HCT116 (cell line): Measurements from ENCODE around the gene ASB1. TPM values are rescaled to one million over a fixed set of nuclear protein-coding genes. Genes with fewer than 3 reads are reported as not detected.

Source experiments
- ATAC-seq: fragments of 200-7000 bp; cut with Tn5 transposase; 2 replicates; pipeline ENCODE4 v1.9.1; 2020; ENCODE audit warnings: mild to moderate bottlenecking, moderate library complexity
- BruUV-seq: library from RNA; stranded (reverse); fragments of 400-500 nt; replicated peaks from 2 replicates; lab custom pipeline; 2021; lab: Mats Ljungman, UMichigan
- CTCF ChIA-PET: fragments of 300-600 bp; sonication (Branson Sonifier 250); formaldehyde crosslinking; loops from one replicate; lab custom pipeline; 2021; ENCODE audit warnings: antibody characterized with exemption; lab: Charles Lee
- POLR2A ChIA-PET: fragments of 300-600, 350-600 bp; sonication (Branson Sonifier 250); formaldehyde crosslinking; loops from one replicate; lab custom pipeline; 2021; ENCODE audit warnings: antibody characterized with exemption; lab: Charles Lee
- RAD21 ChIA-PET, 2 experiments: fragments of 300-600 bp; sonication (Branson Sonifier 250); formaldehyde crosslinking; loops; one replicate each; lab custom pipeline; 2023; ENCODE audit warnings: low total read pairs in 2 of 2; ENCODE audit not compliant: uncharacterized antibody in 2 of 2, unreplicated experiment in 2 of 2, low non-redundant PET in 1 of 2; lab: Charles Lee
- DNase-seq: peaks from one replicate; pipeline ENCODE4 v3.0.0-alpha.2; 2010; ENCODE audit warnings: low read depth, low spot score
- H2AFZ ChIP-seq: fragments of 200-600 bp; shearing (Covaris generic), sonication (generic); 2 replicates; pipeline ENCODE4 v1.6.1; 2017; ENCODE audit warnings: low read depth, mixed run types, mixed read lengths, antibody characterized with exemption, low read length; ENCODE audit not compliant: poor library complexity, severe bottlenecking
- H3K27ac ChIP-seq: 2 replicates; pipeline ENCODE4 v1.5.1; 2012; ENCODE audit warnings: low read depth, low read length
- H3K27me3 ChIP-seq: fragments of 200-600 bp; sonication (generic); 2 replicates; pipeline ENCODE4 v1.6.1; 2016; ENCODE audit warnings: mixed run types, low read length, mixed read lengths; ENCODE audit not compliant: insufficient read depth
- H3K36me3 ChIP-seq, 2 experiments: fragments of 200-500 bp in 1 of 2; fragments of 200-600 bp in 1 of 2; sonication (Bioruptor generic) in 1 of 2; sonication (generic) in 1 of 2; 2 replicates each; pipeline versions ENCODE4 v1.5.1 to v1.6.1; 2014 to 2016; ENCODE audit warnings: low read length in 2 of 2, inconsistent platforms in 1 of 2, mixed read lengths in 1 of 2, mixed run types in 1 of 2; ENCODE audit not compliant: insufficient read depth in 2 of 2, control insufficient read depth in 1 of 2
- H3K4me1 ChIP-seq, 2 experiments: fragments of 200-600 bp in 1 of 2; sonication (generic) in 1 of 2; 2 replicates each; pipeline versions ENCODE4 v1.5.1 to v1.6.1; 2012 to 2017; ENCODE audit warnings: low read length in 2 of 2, inconsistent platforms in 1 of 2, mild to moderate bottlenecking in 1 of 2, mixed read lengths in 1 of 2, mixed run types in 1 of 2, moderate library complexity in 1 of 2; ENCODE audit not compliant: insufficient read depth in 2 of 2, control insufficient read depth in 1 of 2
- H3K4me2 ChIP-seq: fragments of 200-600 bp; sonication (generic); 2 replicates; pipeline ENCODE4 v1.6.1; 2017; ENCODE audit warnings: mixed run types, low read length, mixed read lengths
- H3K4me3 ChIP-seq, 2 experiments: fragments of 200-600 bp in 1 of 2; sonication (generic) in 1 of 2; replicated peaks in 1 of 2; 2 replicates each; pipeline ENCODE4 v1.5.1; 2011 to 2016; ENCODE audit warnings: low read length in 2 of 2, control low read depth in 1 of 2, low read depth in 1 of 2, mild to moderate bottlenecking in 1 of 2, mixed read lengths in 1 of 2, mixed run types in 1 of 2
- H3K79me2 ChIP-seq: fragments of 200-600 bp; sonication (generic); 2 replicates; pipeline ENCODE4 v1.6.1; 2017; ENCODE audit warnings: mild to moderate bottlenecking, mixed run types, low read length, moderate library complexity, mixed read lengths; ENCODE audit not compliant: insufficient read depth
- H3K9ac ChIP-seq: fragments of 200-600 bp; sonication (generic); 2 replicates; pipeline ENCODE4 v1.6.1; 2016; ENCODE audit warnings: low read length, mixed read lengths
- H3K9me2 ChIP-seq: fragments of 200-600 bp; sonication (generic), shearing (Covaris generic); 2 replicates; pipeline ENCODE4 v1.6.1; 2017; ENCODE audit warnings: mixed run types, mild to moderate bottlenecking, moderate library complexity; ENCODE audit not compliant: insufficient read depth
- H3K9me3 ChIP-seq, 2 experiments: fragments of 200-500 bp in 1 of 2; fragments of 200-600 bp in 1 of 2; sonication (Bioruptor generic) in 1 of 2; sonication (generic) in 1 of 2; 2 replicates each; pipeline ENCODE4 v1.6.1; 2014 to 2017; ENCODE audit warnings: low read length in 2 of 2, mixed read lengths in 2 of 2, inconsistent platforms in 1 of 2, low read depth in 1 of 2, mild to moderate bottlenecking in 1 of 2, mixed run types in 1 of 2, moderate library complexity in 1 of 2; ENCODE audit not compliant: control insufficient read depth in 1 of 2, insufficient read depth in 1 of 2
- H4K20me1 ChIP-seq: fragments of 200-600 bp; sonication (generic), shearing (Covaris generic); 2 replicates; pipeline ENCODE4 v1.6.1; 2017; ENCODE audit warnings: mixed run types, mild to moderate bottlenecking, moderate library complexity; ENCODE audit not compliant: insufficient read depth
- CBX3 ChIP-seq: IDR thresholded peaks from 2 replicates; pipeline ENCODE4 v1.6.1; 2012; ENCODE audit warnings: low read depth
- CEBPB ChIP-seq: IDR thresholded peaks from 2 replicates; pipeline ENCODE4 v1.6.1; 2012; ENCODE audit warnings: low read depth
- EGR1 ChIP-seq: IDR thresholded peaks from 2 replicates; pipeline ENCODE4 v1.6.1; 2012; ENCODE audit warnings: low read depth
- ELF1 ChIP-seq: IDR thresholded peaks from 2 replicates; pipeline ENCODE4 v1.6.1; 2012; ENCODE audit warnings: low read depth, borderline replicate concordance
- EZH2phosphoT487 ChIP-seq: fragments of 200-600 bp; IDR thresholded peaks from 2 replicates; pipeline ENCODE4 v1.6.1; 2018; ENCODE audit warnings: antibody characterized with exemption, borderline replicate concordance
- FOSL1 ChIP-seq: IDR thresholded peaks from 2 replicates; pipeline ENCODE4 v1.6.1; 2012; ENCODE audit warnings: low read depth
- JUND ChIP-seq: IDR thresholded peaks from 2 replicates; pipeline ENCODE4 v1.6.1; 2012
- POLR2A ChIP-seq: IDR thresholded peaks from 2 replicates; pipeline ENCODE4 v1.7.0; 2011; ENCODE audit warnings: borderline replicate concordance; ENCODE audit not compliant: insufficient read depth, insufficient read length; ENCODE audit errors: extremely low read depth
- POLR2AphosphoS5 ChIP-seq: IDR thresholded peaks from 2 replicates; pipeline ENCODE4 v1.6.1; 2011; ENCODE audit warnings: mild to moderate bottlenecking, low read depth, low read length, moderate library complexity
- RAD21 ChIP-seq: IDR thresholded peaks from 2 replicates; pipeline ENCODE4 v1.6.1; 2012; ENCODE audit warnings: low read depth, mild to moderate bottlenecking
- SIN3A ChIP-seq: IDR thresholded peaks from 2 replicates; pipeline ENCODE4 v1.6.1; 2012; ENCODE audit warnings: low read depth
- SP1 ChIP-seq: IDR thresholded peaks from 2 replicates; pipeline ENCODE4 v1.6.1; 2012; ENCODE audit warnings: low read depth
- SRF ChIP-seq: IDR thresholded peaks from 2 replicates; pipeline ENCODE4 v1.6.1; 2012; ENCODE audit warnings: low read depth
- TCF7L2 ChIP-seq: IDR thresholded peaks from 2 replicates; pipeline ENCODE4 v1.7.0; 2011; ENCODE audit warnings: borderline replicate concordance, inconsistent platforms; ENCODE audit not compliant: insufficient read depth, insufficient read length; ENCODE audit errors: extremely low read depth
- YY1 ChIP-seq: IDR thresholded peaks from 2 replicates; pipeline ENCODE4 v1.6.1; 2011; ENCODE audit warnings: low read length, low read depth, moderate library complexity, mild to moderate bottlenecking; ENCODE audit not compliant: insufficient replicate concordance; ENCODE audit errors: extremely low read depth
- ZFX ChIP-seq: fragments of 450-650 bp; IDR thresholded peaks from 2 replicates; pipeline ENCODE4 v1.6.1; 2017
- ZNF274 ChIP-seq: fragments of 200-500 bp; sonication (Bioruptor generic); IDR thresholded peaks from 2 replicates; pipeline ENCODE4 v1.6.1; 2014; ENCODE audit warnings: mild to moderate bottlenecking, low read depth, low read length, inconsistent platforms
- intact Hi-C: fragments of 100-400 bp; cut with micrococcal nuclease; formaldehyde crosslinking; loops from 2 replicates; pipeline ENCODE4 v1.10.0; 2022
- total RNA-seq: library from RNA; stranded (reverse); gene quantifications from one replicate; pipeline ENCODE4 v1.2.1, GENCODE V29; 2021; ENCODE audit not compliant: unreplicated experiment
- TF ChIP-seq, protein P1 (sequence below), 3 experiments: fragments of 200-600 bp in 1 of 3; sonication (generic) in 1 of 3; IDR thresholded peaks in 2 of 3; conservative IDR thresholded peaks in 1 of 3; 2 replicates each; pipeline ENCODE4 v1.5.1; 2012 to 2017; ENCODE audit warnings: low read depth in 2 of 3, low read length in 2 of 3, antibody characterized with exemption in 1 of 3, borderline replicate concordance in 1 of 3, control low read depth in 1 of 3, mild to moderate bottlenecking in 1 of 3, mixed read lengths in 1 of 3, mixed run types in 1 of 3, moderate library complexity in 1 of 3; ENCODE audit not compliant: insufficient read depth in 1 of 3
- TF ChIP-seq, protein P2 (sequence below): IDR thresholded peaks from 2 replicates; pipeline ENCODE4 v1.6.1; 2012
- TF ChIP-seq, protein P3 (sequence below): IDR thresholded peaks from 2 replicates; pipeline ENCODE4 v1.6.1; 2012; ENCODE audit warnings: low read depth

ASB1 gene
- total RNA-seq, 1 experiment from 2014 or later, result 43.1 TPM

DNA sequence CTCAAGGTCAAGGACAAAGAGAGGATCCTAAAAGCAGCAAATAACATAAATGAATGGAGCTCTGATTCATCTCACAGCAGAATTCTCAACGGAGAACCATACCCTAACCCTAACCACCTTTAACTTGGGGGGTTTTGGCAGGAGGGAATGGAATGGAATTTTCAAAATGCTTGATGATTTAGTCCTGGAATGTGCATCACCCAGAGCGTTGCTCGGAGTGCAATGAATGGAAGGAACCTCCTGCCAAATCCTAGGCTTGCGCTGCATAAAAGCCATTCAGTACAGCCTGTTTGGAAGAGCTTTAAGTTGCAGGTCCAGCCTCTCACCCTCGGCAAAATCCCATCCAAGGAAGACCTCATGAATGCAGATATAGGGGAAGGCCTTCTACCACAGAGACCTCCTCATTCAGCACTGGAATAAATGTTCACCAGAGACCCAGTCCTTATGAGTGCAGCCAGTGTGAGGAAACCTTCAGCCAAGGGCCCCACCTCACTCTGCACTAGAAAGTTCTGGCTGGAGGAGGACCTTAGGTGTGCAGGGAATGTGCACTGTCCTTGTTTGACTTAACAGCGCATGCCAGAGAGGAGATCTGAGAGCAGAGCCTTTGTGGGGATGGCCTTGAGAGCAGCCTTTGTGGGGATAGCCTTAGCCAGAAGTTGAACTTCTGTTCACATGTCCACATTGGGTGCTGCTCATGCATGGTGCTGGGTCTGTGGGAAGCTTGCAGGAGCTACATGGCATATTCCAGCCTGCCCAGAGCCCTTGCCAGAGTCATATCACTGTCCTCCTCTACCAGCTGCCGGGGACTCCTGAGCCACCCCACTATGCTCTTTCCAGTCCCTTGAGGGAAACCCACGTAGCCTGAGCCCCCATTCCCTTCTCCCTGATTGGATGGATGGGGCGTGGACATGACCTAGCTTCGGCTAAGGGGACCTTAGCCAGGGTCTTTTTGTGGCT lies 30.5 kb downstream of the ASB1 start:
- no peak overlapping the region for H3K9ac ChIP-seq

More for the DNA sequence above, 30.5 kb downstream of the ASB1 start:
- Histone ChIP-seq H3K9me3 (no peaks in the 10 kb centered on the region), H3K4me1 (no peaks in the 10 kb centered on the region), H3K4me3 (no peak overlapping the region), H3K9me2 (no peaks in the 10 kb centered on the region), H3K79me2 (no peaks in the 10 kb centered on the region), H3K27ac (no peak overlapping the region), H2AFZ (no peak overlapping the region), H3K27me3 (no peaks in the 10 kb centered on the region), H3K4me2 (no peak overlapping the region), H3K36me3 (peaks cover 0 to 3% of the 10 kb centered on the region in 2 experiments; a peak in 2 of 4 replicates), H4K20me1 (no peaks in the 10 kb centered on the region)
- ChIA-PET POLR2A (no interaction called here), RAD21 (no interaction called here), CTCF (interaction anchor here (1.4 kb wide), 1 partner anchor 86 kb away, joined by 5 read pairs; no protein-coding TSS in a partner anchor)
- TF ChIP-seq FOSL1 (no peak), ZFX (no peak), RAD21 (no peak), ZNF274 (no peak), POLR2A (no peak), TCF7L2 (no peak), JUND (no peak), SIN3A (no peak), EZH2phosphoT487 (no peak), YY1 (no peak), ELF1 (no peak), SRF (no peak), CBX3 (no peak), POLR2AphosphoS5 (no peak), EGR1 (no peak), SP1 (no peak), CEBPB (no peak)
- TF ChIP-seq, protein P1, sequence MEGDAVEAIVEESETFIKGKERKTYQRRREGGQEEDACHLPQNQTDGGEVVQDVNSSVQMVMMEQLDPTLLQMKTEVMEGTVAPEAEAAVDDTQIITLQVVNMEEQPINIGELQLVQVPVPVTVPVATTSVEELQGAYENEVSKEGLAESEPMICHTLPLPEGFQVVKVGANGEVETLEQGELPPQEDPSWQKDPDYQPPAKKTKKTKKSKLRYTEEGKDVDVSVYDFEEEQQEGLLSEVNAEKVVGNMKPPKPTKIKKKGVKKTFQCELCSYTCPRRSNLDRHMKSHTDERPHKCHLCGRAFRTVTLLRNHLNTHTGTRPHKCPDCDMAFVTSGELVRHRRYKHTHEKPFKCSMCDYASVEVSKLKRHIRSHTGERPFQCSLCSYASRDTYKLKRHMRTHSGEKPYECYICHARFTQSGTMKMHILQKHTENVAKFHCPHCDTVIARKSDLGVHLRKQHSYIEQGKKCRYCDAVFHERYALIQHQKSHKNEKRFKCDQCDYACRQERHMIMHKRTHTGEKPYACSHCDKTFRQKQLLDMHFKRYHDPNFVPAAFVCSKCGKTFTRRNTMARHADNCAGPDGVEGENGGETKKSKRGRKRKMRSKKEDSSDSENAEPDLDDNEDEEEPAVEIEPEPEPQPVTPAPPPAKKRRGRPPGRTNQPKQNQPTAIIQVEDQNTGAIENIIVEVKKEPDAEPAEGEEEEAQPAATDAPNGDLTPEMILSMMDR (IDR thresholded peaks at IDR 0.05 in 2 of 3, conservative IDR thresholded peaks at IDR 0.05 in 1 of 3; ENCODE audit: borderline replicate concordance in 1 of 3, insufficient read depth in 1 of 3, low read depth in 2 of 3, low read length in 2 of 3), result no peak
- TF ChIP-seq, protein P2, sequence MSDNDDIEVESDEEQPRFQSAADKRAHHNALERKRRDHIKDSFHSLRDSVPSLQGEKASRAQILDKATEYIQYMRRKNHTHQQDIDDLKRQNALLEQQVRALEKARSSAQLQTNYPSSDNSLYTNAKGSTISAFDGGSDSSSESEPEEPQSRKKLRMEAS, result no peak
- TF ChIP-seq, protein P3, sequence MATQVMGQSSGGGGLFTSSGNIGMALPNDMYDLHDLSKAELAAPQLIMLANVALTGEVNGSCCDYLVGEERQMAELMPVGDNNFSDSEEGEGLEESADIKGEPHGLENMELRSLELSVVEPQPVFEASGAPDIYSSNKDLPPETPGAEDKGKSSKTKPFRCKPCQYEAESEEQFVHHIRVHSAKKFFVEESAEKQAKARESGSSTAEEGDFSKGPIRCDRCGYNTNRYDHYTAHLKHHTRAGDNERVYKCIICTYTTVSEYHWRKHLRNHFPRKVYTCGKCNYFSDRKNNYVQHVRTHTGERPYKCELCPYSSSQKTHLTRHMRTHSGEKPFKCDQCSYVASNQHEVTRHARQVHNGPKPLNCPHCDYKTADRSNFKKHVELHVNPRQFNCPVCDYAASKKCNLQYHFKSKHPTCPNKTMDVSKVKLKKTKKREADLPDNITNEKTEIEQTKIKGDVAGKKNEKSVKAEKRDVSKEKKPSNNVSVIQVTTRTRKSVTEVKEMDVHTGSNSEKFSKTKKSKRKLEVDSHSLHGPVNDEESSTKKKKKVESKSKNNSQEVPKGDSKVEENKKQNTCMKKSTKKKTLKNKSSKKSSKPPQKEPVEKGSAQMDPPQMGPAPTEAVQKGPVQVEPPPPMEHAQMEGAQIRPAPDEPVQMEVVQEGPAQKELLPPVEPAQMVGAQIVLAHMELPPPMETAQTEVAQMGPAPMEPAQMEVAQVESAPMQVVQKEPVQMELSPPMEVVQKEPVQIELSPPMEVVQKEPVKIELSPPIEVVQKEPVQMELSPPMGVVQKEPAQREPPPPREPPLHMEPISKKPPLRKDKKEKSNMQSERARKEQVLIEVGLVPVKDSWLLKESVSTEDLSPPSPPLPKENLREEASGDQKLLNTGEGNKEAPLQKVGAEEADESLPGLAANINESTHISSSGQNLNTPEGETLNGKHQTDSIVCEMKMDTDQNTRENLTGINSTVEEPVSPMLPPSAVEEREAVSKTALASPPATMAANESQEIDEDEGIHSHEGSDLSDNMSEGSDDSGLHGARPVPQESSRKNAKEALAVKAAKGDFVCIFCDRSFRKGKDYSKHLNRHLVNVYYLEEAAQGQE, result no peak
- intact Hi-C loops, result no loop called here
- DNase-seq (no peak), ATAC-seq (no peak)
- no TSS peak for BruUV-seq
